A673 (cell line): Measurements from ENCODE around the gene CNNM4.

Experiments
- CTCF ChIP-seq: fragments of 300-800, 200-600 bp; sonication (generic); conservative IDR thresholded peaks from 2 replicates; pipeline ENCODE4 v1.5.1; 2017; ENCODE audit warnings: low read depth, mild to moderate bottlenecking, antibody characterized with exemption, low read length, moderate library complexity, mixed read lengths
- EZH2 ChIP-seq: fragments of 200-600 bp; sonication (generic); IDR thresholded peaks from 2 replicates; pipeline ENCODE4 v1.6.1; 2017; ENCODE audit warnings: borderline replicate concordance, low read depth, mild to moderate bottlenecking, mixed read lengths, antibody characterized with exemption, low read length; ENCODE audit not compliant: poor library complexity, severe bottlenecking

GRCh38 chr2:96788442-96789244 is 27.9 kb downstream of the CNNM4 start:
- TF ChIP-seq CTCF: no peak
- no peak for TF ChIP-seq EZH2
